Epithelial cell of proximal tubule (primary cell): ENCODE data around the gene TNIK. TPM values are rescaled to one million over a fixed set of nuclear protein-coding genes. Genes with fewer than 3 reads are reported as not detected.

Source experiments
- DNase-seq: peaks from one replicate; pipeline ENCODE4 v3.0.0-alpha.2; 2011; ENCODE audit warnings: low read depth
- H3K4me3 ChIP-seq: 2 replicates; pipeline ENCODE4 v1.5.1; 2011; ENCODE audit warnings: low read depth, mild to moderate bottlenecking, low read length
- total RNA-seq: library from RNA; depleted of rRNA; stranded (reverse); fragments of >200 nt; gene quantifications from 2 replicates; pipeline ENCODE4 v1.2.3, GENCODE V29; 2015
- TF ChIP-seq, protein P1 (sequence below): conservative IDR thresholded peaks from 2 replicates; pipeline ENCODE4 v1.5.1; 2012; ENCODE audit warnings: low read depth, mild to moderate bottlenecking, low read length

Gene TNIK
- total RNA-seq, 1 donor from 2014 or later = 11.8 TPM

DNA sequence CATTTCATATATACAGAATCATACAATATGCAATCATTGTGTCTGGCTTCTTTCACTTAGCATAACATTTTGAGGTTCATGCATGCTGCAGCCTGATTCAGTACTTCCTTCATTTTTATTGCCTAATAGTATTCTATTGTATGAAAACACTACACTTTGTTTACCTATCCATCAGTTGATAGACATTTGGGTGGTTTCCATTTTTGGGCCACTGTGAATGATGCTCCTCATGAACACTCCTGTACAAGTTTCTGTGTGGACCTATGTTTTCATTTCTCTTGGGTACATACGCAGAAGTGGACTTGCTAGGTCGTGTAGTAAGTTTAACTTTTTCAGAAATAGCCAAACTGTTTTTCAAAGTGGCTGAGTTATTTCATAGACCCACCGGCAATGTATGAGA lies 18.8 kb downstream of the TNIK start:
- DNase-seq = no peak
- H3K4me3 ChIP-seq = no peak overlapping the region
- TF ChIP-seq, protein P1, sequence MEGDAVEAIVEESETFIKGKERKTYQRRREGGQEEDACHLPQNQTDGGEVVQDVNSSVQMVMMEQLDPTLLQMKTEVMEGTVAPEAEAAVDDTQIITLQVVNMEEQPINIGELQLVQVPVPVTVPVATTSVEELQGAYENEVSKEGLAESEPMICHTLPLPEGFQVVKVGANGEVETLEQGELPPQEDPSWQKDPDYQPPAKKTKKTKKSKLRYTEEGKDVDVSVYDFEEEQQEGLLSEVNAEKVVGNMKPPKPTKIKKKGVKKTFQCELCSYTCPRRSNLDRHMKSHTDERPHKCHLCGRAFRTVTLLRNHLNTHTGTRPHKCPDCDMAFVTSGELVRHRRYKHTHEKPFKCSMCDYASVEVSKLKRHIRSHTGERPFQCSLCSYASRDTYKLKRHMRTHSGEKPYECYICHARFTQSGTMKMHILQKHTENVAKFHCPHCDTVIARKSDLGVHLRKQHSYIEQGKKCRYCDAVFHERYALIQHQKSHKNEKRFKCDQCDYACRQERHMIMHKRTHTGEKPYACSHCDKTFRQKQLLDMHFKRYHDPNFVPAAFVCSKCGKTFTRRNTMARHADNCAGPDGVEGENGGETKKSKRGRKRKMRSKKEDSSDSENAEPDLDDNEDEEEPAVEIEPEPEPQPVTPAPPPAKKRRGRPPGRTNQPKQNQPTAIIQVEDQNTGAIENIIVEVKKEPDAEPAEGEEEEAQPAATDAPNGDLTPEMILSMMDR = no peak

DNA sequence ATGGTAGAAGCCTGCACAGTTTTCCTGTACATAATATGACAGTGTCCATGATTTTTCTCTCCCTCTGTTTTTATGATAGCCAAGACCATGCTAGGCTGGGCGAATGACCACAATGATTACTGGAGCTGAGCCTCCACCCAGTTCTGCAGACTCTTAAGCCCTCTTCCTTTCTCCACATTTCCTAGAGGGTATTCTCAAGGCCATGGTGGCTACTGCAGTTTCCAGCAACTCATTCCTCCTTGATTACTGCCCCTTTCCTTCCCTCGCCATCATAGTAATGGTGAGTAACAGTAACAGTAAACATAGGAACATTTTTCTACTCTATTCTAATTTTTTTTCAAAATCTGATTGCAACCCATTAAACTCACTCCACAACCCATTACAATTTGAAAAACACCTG lies 20.2 kb downstream of the TNIK start:
- H3K4me3 ChIP-seq = no peak overlapping the region
- TF ChIP-seq, protein P1 = no peak
- no peak for DNase-seq

DNA sequence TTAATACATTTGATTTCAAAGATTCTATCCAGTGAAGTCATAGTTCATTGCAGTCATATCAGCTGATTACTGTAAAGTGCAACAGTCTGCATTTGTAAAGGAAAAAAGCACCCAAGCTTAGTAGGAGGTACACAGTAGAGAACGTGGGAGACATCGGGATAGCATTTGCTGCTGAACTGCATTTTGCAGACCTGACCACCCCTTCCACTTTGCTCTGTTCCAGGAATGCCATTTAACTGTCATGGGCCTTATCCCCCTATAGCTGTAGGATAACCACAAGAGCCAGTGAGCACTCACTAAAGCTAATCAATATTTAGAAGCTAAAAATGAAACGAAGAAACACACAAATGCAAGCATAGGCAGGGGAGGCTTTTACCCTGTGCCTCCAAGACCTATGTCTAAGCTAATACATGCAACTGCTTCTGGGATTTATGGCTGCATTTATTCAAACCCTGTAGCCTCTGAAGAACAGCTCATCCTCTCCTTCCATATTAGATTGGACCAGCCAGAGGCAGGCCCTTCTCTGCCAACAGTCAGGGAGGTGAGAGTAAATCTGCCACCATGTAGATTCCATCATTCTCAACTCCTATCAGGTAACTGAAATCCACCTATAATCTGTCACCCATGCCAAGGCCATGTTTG lies 23.0 kb downstream of the TNIK start:
- H3K4me3 ChIP-seq = no peak overlapping the region
- no peak for DNase-seq
- TF ChIP-seq, protein P1 = no peak

DNA sequence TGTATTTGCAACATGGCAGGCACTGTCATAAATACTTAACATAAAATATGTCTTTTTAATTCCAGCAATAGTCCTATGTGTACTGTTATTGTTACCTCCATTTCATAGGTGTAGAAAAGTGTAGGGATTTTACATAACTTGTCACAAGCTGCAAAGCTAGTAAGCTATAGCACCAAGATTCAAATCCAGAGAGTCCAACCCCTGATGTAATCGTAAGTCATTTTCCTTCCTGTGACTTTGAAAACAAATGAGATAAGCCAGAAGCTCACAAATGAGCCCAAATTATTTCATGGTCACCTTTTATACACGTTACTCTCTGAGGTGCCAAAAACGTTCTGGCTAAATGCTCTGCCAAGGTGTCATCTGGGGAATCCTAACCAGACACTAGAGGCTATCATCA lies 23.8 kb downstream of the TNIK start:
- no peak overlapping the region for H3K4me3 ChIP-seq
- TF ChIP-seq, protein P1 = no peak
- no peak for DNase-seq

DNA sequence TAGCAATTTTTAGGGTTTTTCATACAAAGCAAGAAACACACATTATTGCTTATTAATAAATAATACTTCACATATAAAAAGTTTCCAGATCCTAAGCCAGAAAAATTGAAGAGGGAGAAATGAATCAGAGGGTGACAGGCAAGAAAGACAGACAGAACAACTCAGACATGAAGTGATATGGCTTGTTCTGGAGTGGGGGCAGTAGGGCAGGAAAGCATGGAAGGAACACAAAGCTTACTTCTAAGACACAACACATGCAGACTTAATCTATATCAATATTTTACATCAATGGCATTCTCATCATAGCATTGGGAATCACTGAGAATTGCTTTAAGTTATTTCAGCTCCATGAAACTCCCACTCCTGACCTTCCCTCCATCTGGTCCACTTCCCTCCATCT lies 24.4 kb downstream of the TNIK start:
- H3K4me3 ChIP-seq = no peak overlapping the region
- TF ChIP-seq, protein P1 = no peak

DNA sequence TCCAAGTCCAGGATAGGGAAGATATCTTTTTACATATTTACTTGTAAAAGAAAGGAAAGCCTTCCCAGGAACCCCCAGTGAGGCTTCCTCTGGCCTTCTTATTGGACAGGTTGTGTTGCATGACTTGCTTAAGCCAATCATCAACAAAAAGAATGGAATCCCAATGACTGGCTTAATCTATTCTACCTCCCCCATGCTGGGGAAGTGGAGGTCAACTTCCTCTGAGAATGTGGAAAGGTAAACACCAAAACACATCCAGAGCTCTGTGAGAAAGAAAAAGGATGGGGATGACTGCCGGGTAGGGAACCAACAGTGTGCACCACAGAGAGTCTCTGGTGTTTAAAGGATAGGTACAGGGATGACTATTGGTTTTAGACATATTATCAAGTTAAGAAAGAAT lies 25.1 kb downstream of the TNIK start:
- DNase-seq = no peak
- TF ChIP-seq, protein P1 = no peak
- H3K4me3 ChIP-seq = no peak overlapping the region

More for the DNA sequence above, 24.4 kb downstream of the TNIK start:
- DNase-seq = no peak

DNA sequence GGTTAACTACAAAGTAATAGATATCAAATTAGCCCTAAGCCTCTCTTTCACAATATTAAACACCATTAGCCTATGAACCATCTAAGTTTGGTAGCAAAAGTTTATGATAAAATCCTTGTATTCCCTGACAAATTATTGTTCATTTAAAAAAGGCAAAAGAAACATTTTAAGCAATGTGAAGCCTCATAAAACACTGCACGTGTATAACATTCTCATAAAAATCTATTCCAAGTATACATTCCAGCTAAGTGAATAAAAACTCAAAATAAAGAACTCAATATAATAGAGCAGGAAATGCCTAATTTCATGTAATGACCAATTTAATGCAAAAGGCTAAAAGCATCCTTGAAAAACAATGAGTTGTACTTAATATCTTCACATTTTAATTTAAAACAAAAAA lies 27.7 kb downstream of the TNIK start:
- no peak overlapping the region for H3K4me3 ChIP-seq
- no peak for DNase-seq
- TF ChIP-seq, protein P1 = no peak
